Endothelial cell of umbilical vein (primary cell): ENCODE measurements around the gene APBB1. TPM values are rescaled to one million over a fixed set of nuclear protein-coding genes. Genes with fewer than 3 reads are reported as not detected.

Source experiments
- BruUV-seq: library from RNA; stranded (reverse); fragments of 400-500 nt; replicated peaks from 2 replicates; lab custom pipeline; 2021; lab: Mats Ljungman, UMichigan
- CTCF ChIA-PET: fragments of 300-600, 350-600 bp; sonication (Branson Sonifier 250); formaldehyde crosslinking; loops from one replicate; lab custom pipeline; 2021; ENCODE audit warnings: antibody characterized with exemption, inconsistent platforms; lab: Charles Lee
- POLR2A ChIA-PET: fragments of 300-600, 350-600 bp; sonication (Branson Sonifier 250); formaldehyde crosslinking; loops from one replicate; lab custom pipeline; 2021; ENCODE audit warnings: antibody characterized with exemption, inconsistent platforms; lab: Charles Lee
- DNase-seq: peaks from one replicate; pipeline ENCODE4 v3.0.0-alpha.2; 2011; ENCODE audit warnings: low read depth, low spot score
- FAIRE-seq: peaks from 2 replicates; lab custom pipeline; 2011; peaks lifted over from hg19 to GRCh38; lab: Jason Lieb, UNC
- H2AFZ ChIP-seq: 2 replicates; pipeline ENCODE4 v1.6.0; 2012; ENCODE audit warnings: low read depth, low read length, control low read depth, inconsistent platforms
- H3K27ac ChIP-seq: 2 replicates; pipeline ENCODE4 v1.5.1; 2011; ENCODE audit warnings: low read depth, mild to moderate bottlenecking, control low read depth, low read length, moderate library complexity; ENCODE audit not compliant: insufficient read depth
- H3K27me3 ChIP-seq, 2 experiments: 2 replicates each; pipeline versions ENCODE4 v1.6.0 to v1.6.1; 2011; ENCODE audit warnings: low read length in 2 of 2, mixed read lengths in 1 of 2; ENCODE audit not compliant: control insufficient read depth in 2 of 2, insufficient read depth in 2 of 2
- H3K36me3 ChIP-seq, 2 experiments: 2 replicates in 1 of 2; 3 replicates in 1 of 2; pipeline ENCODE4 v1.5.1; 2011; ENCODE audit warnings: low read length in 2 of 2, mild to moderate bottlenecking in 1 of 2, moderate library complexity in 1 of 2; ENCODE audit not compliant: control insufficient read depth in 2 of 2, insufficient read depth in 2 of 2; ENCODE audit errors: extremely low read depth in 1 of 2
- H3K4me1 ChIP-seq: 3 replicates; pipeline ENCODE4 v1.5.1; 2011; ENCODE audit warnings: mild to moderate bottlenecking, low read length; ENCODE audit not compliant: control insufficient read depth, insufficient read depth; ENCODE audit errors: extremely low read depth
- H3K4me2 ChIP-seq: 2 replicates; pipeline ENCODE4 v1.6.1; 2011; ENCODE audit warnings: low read length, control low read depth, mixed read lengths; ENCODE audit not compliant: insufficient read depth
- H3K4me3 ChIP-seq, 3 experiments: fragments of 200-600 bp in 1 of 3; sonication (generic), shearing (Covaris generic) in 1 of 3; replicated peaks in 1 of 3; 2 replicates each; pipeline ENCODE4 v1.5.1; 2011 to 2016; ENCODE audit warnings: control low read depth in 3 of 3, low read length in 3 of 3, mild to moderate bottlenecking in 2 of 3, inconsistent platforms in 1 of 3, low read depth in 1 of 3, moderate library complexity in 1 of 3; ENCODE audit not compliant: insufficient read depth in 1 of 3
- H3K79me2 ChIP-seq: 2 replicates; pipeline ENCODE4 v1.6.0; 2012; ENCODE audit warnings: low read length, inconsistent platforms; ENCODE audit not compliant: control insufficient read depth, insufficient read depth
- H3K9ac ChIP-seq: replicated peaks from 2 replicates; pipeline ENCODE3; 2011; ENCODE audit warnings: low read length, control low read depth; ENCODE audit not compliant: insufficient read depth; ENCODE audit errors: extremely low read depth
- H3K9me1 ChIP-seq: replicated peaks from 3 replicates; pipeline ENCODE4 v1.6.0; 2011; ENCODE audit warnings: mild to moderate bottlenecking, low read length; ENCODE audit not compliant: control insufficient read depth, insufficient read depth; ENCODE audit errors: extremely low read depth
- H3K9me3 ChIP-seq: replicated peaks from 2 replicates; pipeline ENCODE4 v1.5.1; 2012; ENCODE audit warnings: low read length, inconsistent platforms; ENCODE audit not compliant: control insufficient read depth, insufficient read depth
- H4K20me1 ChIP-seq: replicated peaks from 2 replicates; pipeline ENCODE3; 2011; ENCODE audit warnings: mild to moderate bottlenecking, low read length; ENCODE audit not compliant: control insufficient read depth, insufficient read depth; ENCODE audit errors: extremely low read depth
- EZH2 ChIP-seq: IDR thresholded peaks from 2 replicates; pipeline ENCODE4 v1.6.1; 2012; ENCODE audit warnings: borderline replicate concordance, low read depth, mild to moderate bottlenecking, moderate library complexity, low read length, inconsistent platforms; ENCODE audit not compliant: severe bottlenecking
- GATA2 ChIP-seq: IDR thresholded peaks from 2 replicates; pipeline ENCODE4 v1.7.0; 2011; ENCODE audit warnings: low read depth, mild to moderate bottlenecking, moderate library complexity, mixed read lengths, low read length; ENCODE audit not compliant: insufficient read length, insufficient read depth
- JUN ChIP-seq: IDR thresholded peaks from 2 replicates; pipeline ENCODE4 v1.6.1; 2011; ENCODE audit warnings: borderline replicate concordance, low read depth; ENCODE audit not compliant: insufficient read length, insufficient read depth
- MYC ChIP-seq: IDR thresholded peaks from one replicate; pipeline ENCODE4 v1.6.1; 2011; ENCODE audit warnings: mild to moderate bottlenecking, low read depth, low read length
- POLR2A ChIP-seq: IDR thresholded peaks from 2 replicates; pipeline ENCODE4 v1.6.1; 2012; ENCODE audit warnings: low read depth, mild to moderate bottlenecking, control low read depth, low read length
- POLR2AphosphoS5 ChIP-seq: IDR thresholded peaks from 2 replicates; pipeline ENCODE4 v1.6.1; 2012; ENCODE audit warnings: low read depth, mild to moderate bottlenecking, control low read depth, low read length, moderate library complexity; ENCODE audit not compliant: insufficient read depth
- dilution Hi-C: fragments of 300-500 bp; cut with MboI; formaldehyde crosslinking; loops from one replicate; pipeline ENCODE4 v1.15.0; 2019; ENCODE audit warnings: low sequenced_read_pairs; ENCODE audit not compliant: extremely low pct_ligation_motif_present
- intact Hi-C: fragments of 100-400 bp; cut with micrococcal nuclease; formaldehyde crosslinking; loops from one replicate; pipeline ENCODE4 v1.10.0; 2022
- polyA plus RNA-seq, 4 experiments: library from polyadenylated mRNA; depleted of rRNA in 3 of 4; stranded (reverse) in 3 of 4; unstranded in 1 of 4; fragments of >200 nt; gene quantifications; 2 replicates each; pipeline versions ENCODE4 v1.2.1 to v1.2.3, GENCODE V29; 2011 to 2012; ENCODE audit warnings: missing spikeins in 1 of 4
- total RNA-seq: library from RNA; stranded (reverse); gene quantifications from 2 replicates; pipeline ENCODE4 v1.2.3, GENCODE V29; 2021
- TF ChIP-seq, protein P1 (sequence below), 2 donors: IDR thresholded peaks; 1 replicate in 1 of 2; 2 replicates in 1 of 2; pipeline ENCODE4 v1.5.1; 2011; ENCODE audit warnings: low read length in 2 of 2, mild to moderate bottlenecking in 2 of 2, moderate library complexity in 2 of 2, control low read depth in 1 of 2, inconsistent platforms in 1 of 2, low read depth in 1 of 2; ENCODE audit not compliant: insufficient read depth in 1 of 2; ENCODE audit errors: extremely low read depth in 1 of 2
- TF ChIP-seq, protein P2 (sequence below): IDR thresholded peaks from 2 replicates; pipeline ENCODE4 v1.6.1; 2011; ENCODE audit not compliant: insufficient read depth, insufficient read length

Gene APBB1
- total and polyA plus RNA-seq, 2 donors (not counting 3 experiments of a cell fraction or from before 2014, with no cell fraction given): 48.0 to 63.5 TPM

DNA sequence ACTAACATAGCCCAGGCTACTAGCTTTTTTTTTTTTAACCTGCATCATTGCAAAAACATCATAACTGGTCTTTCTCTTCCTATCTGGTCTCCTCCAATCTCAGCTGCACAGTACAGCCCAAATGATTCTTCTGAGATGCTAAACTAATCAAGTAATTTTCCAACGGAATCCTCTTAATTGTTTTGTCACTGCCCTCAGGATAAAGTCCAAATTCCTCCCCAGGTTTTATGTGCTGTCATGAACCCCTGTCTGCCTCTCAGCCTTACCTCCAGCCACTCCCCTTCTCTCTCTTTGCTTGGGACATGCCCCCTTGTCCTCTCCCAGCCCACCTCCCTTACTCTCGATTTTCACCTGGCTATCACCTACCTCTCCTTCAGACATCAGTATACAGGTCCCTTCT lies 12.5 kb downstream of the APBB1 start:
- FAIRE-seq (no peak), DNase-seq (no peak)
- Histone ChIP-seq H3K9ac (no peak overlapping the region), H3K27me3 (no peaks in the 10 kb centered on the region), H2AFZ (no peak overlapping the region), H3K79me2 (no peaks in the 10 kb centered on the region), H3K4me3 (no peak overlapping the region), H3K9me1 (no peaks in the 10 kb centered on the region), H3K4me1 (no peaks in the 10 kb centered on the region), H3K9me3 (no peaks in the 10 kb centered on the region), H3K27ac (no peak overlapping the region), H3K4me2 (no peak overlapping the region), H3K36me3 (peaks cover 2 to 10% of the 10 kb centered on the region in 2 experiments), H4K20me1 (no peaks in the 10 kb centered on the region)
- intact Hi-C loops (no loop called here), dilution Hi-C loops (no loop called here)
- ChIA-PET POLR2A (no interaction called here), CTCF (interaction anchor here (1.0 kb wide), 1 partner anchor 37 kb away, joined by 4 read pairs; no protein-coding TSS in a partner anchor)
- TF ChIP-seq MYC: no peak
- TF ChIP-seq EZH2: no peak
- TF ChIP-seq JUN: no peak
- no peak for TF ChIP-seq POLR2A
- TF ChIP-seq GATA2: no peak
- TF ChIP-seq, protein P1, sequence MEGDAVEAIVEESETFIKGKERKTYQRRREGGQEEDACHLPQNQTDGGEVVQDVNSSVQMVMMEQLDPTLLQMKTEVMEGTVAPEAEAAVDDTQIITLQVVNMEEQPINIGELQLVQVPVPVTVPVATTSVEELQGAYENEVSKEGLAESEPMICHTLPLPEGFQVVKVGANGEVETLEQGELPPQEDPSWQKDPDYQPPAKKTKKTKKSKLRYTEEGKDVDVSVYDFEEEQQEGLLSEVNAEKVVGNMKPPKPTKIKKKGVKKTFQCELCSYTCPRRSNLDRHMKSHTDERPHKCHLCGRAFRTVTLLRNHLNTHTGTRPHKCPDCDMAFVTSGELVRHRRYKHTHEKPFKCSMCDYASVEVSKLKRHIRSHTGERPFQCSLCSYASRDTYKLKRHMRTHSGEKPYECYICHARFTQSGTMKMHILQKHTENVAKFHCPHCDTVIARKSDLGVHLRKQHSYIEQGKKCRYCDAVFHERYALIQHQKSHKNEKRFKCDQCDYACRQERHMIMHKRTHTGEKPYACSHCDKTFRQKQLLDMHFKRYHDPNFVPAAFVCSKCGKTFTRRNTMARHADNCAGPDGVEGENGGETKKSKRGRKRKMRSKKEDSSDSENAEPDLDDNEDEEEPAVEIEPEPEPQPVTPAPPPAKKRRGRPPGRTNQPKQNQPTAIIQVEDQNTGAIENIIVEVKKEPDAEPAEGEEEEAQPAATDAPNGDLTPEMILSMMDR (IDR thresholded peaks at IDR 0.05; ENCODE audit: extremely low read depth in 1 of 2, insufficient read depth in 1 of 2, low read depth in 1 of 2, low read length in 2 of 2): no peak
- TF ChIP-seq POLR2AphosphoS5: no peak
- TF ChIP-seq, protein P2, sequence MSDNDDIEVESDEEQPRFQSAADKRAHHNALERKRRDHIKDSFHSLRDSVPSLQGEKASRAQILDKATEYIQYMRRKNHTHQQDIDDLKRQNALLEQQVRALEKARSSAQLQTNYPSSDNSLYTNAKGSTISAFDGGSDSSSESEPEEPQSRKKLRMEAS: no peak
- BruUV-seq: no TSS peak
